ENCODE measurements around the gene RBM47.

DNA sequence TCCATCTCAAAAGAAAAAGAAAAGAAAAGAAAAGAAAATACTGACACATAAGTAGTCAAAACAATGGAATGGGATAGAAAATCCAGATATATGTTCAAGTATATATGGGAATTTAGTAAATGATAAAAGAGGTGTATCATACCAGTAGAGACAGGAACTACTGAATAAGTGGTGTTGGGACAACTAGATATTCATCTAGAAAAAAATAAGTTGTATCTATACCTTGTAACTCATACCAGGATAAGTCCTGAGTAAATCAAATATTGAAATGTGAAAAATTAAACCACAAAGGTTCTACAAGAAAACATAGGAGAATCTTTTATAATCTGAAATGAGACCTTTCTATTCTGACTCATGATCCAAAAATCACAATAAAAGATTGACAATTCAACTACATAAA is 58.5 kb downstream of the RBM47 start:
- TF ChIP-seq TAF1 (IDR thresholded peaks at IDR 0.05; ENCODE audit: low read depth, low read length) (no peak), POLR2A (IDR thresholded peaks at IDR 0.05; ENCODE audit: low read depth, low read length) (no peak), POLR2AphosphoS5 (IDR thresholded peaks at IDR 0.05; ENCODE audit: low read depth, low read length) (no peak), PAX5 (IDR thresholded peaks at IDR 0.05; ENCODE audit: insufficient read depth, low read length, severe bottlenecking) (no peak), SPI1 (IDR thresholded peaks at IDR 0.05; ENCODE audit: low read depth, low read length) (no peak)
